SU-DHL-6 (cell line): Measurements from ENCODE around the gene CIRBP.

Experiments used
- EZH2phosphoT487 ChIP-seq: fragments of 200-600 bp; sonication (generic), shearing (Covaris generic); conservative IDR thresholded peaks from 2 replicates; pipeline ENCODE4 v1.6.1; 2018; ENCODE audit warnings: mild to moderate bottlenecking, antibody characterized with exemption, low read length, moderate library complexity, mixed read lengths
- TF ChIP-seq, protein P1 (sequence below): fragments of 200-600 bp; sonication (generic); IDR thresholded peaks from one replicate; pipeline ENCODE4 v1.5.1; 2017; ENCODE audit warnings: antibody characterized with exemption, mild to moderate bottlenecking, low read length, moderate library complexity; ENCODE audit not compliant: insufficient read depth, poor library complexity, severe bottlenecking

GRCh38 chr19:1237754-1238368 is 31.3 kb upstream of the CIRBP start, which contains the start of gene CBARP:
- TF ChIP-seq, protein P1, sequence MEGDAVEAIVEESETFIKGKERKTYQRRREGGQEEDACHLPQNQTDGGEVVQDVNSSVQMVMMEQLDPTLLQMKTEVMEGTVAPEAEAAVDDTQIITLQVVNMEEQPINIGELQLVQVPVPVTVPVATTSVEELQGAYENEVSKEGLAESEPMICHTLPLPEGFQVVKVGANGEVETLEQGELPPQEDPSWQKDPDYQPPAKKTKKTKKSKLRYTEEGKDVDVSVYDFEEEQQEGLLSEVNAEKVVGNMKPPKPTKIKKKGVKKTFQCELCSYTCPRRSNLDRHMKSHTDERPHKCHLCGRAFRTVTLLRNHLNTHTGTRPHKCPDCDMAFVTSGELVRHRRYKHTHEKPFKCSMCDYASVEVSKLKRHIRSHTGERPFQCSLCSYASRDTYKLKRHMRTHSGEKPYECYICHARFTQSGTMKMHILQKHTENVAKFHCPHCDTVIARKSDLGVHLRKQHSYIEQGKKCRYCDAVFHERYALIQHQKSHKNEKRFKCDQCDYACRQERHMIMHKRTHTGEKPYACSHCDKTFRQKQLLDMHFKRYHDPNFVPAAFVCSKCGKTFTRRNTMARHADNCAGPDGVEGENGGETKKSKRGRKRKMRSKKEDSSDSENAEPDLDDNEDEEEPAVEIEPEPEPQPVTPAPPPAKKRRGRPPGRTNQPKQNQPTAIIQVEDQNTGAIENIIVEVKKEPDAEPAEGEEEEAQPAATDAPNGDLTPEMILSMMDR = no peak
- no peak for TF ChIP-seq EZH2phosphoT487
